ENCODE measurements around the gene IRX4. TPM values are rescaled to one million over a fixed set of nuclear protein-coding genes. Genes with fewer than 3 reads are reported as not detected.

IRX4 gene
- total and polyA plus RNA-seq, 2 donors (not counting 3 experiments of a cell fraction or from before 2014, with no cell fraction given) = not detected

DNA sequence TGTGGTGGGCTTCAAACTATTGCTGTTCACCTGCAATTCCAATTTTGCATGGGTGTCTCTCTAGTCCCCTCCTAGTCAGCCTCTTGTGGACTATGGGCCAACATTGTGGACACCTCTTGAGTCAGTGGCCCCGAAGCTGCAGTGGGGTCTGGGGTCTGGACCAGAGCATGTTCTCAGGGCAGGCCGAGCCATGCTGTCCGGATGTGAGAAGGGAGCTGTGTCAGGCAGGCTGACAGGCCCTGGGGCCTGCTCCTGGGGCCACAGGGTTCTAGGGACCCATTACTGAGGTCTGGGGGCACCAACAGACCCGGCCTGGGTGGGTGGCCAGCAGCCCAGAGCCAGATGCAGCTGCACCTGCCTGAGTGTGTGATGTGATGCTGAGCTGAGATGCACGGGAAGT lies 16.5 kb upstream of the IRX4 start:
- CTCF ChIA-PET = no interaction called here
- POLR2A ChIA-PET = no interaction called here
- no TSS peak for BruUV-seq (replicated peaks)
- no peaks in the 10 kb centered on the region for H3K9me1 ChIP-seq (replicated peaks; ENCODE audit: control insufficient read depth, extremely low read depth, insufficient read depth, low read length)
- no peak for FAIRE-seq
- DNase-seq (ENCODE audit: low read depth, low spot score) = no peak
- no peaks in the 10 kb centered on the region for H3K36me3 ChIP-seq (ENCODE audit: control insufficient read depth in 2 of 2, extremely low read depth in 1 of 2, insufficient read depth in 2 of 2, low read length in 2 of 2)
- no peak overlapping the region for H3K27ac ChIP-seq (ENCODE audit: insufficient read depth, low read depth, low read length)
- no peak for TF ChIP-seq POLR2AphosphoS5 (IDR thresholded peaks at IDR 0.05; ENCODE audit: insufficient read depth, low read depth, low read length)
- TF ChIP-seq, protein P1, sequence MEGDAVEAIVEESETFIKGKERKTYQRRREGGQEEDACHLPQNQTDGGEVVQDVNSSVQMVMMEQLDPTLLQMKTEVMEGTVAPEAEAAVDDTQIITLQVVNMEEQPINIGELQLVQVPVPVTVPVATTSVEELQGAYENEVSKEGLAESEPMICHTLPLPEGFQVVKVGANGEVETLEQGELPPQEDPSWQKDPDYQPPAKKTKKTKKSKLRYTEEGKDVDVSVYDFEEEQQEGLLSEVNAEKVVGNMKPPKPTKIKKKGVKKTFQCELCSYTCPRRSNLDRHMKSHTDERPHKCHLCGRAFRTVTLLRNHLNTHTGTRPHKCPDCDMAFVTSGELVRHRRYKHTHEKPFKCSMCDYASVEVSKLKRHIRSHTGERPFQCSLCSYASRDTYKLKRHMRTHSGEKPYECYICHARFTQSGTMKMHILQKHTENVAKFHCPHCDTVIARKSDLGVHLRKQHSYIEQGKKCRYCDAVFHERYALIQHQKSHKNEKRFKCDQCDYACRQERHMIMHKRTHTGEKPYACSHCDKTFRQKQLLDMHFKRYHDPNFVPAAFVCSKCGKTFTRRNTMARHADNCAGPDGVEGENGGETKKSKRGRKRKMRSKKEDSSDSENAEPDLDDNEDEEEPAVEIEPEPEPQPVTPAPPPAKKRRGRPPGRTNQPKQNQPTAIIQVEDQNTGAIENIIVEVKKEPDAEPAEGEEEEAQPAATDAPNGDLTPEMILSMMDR (IDR thresholded peaks at IDR 0.05; ENCODE audit: extremely low read depth in 1 of 2, insufficient read depth in 1 of 2, low read depth in 1 of 2, low read length in 2 of 2) = no peak
- no peak for TF ChIP-seq MYC (IDR thresholded peaks at IDR 0.05; ENCODE audit: low read depth, low read length)
- TF ChIP-seq, protein P2, sequence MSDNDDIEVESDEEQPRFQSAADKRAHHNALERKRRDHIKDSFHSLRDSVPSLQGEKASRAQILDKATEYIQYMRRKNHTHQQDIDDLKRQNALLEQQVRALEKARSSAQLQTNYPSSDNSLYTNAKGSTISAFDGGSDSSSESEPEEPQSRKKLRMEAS (IDR thresholded peaks at IDR 0.05; ENCODE audit: insufficient read depth, insufficient read length) = no peak
- TF ChIP-seq JUN (IDR thresholded peaks at IDR 0.05; ENCODE audit: borderline replicate concordance, insufficient read depth, insufficient read length, low read depth) = no peak
- no peak for TF ChIP-seq FOS (IDR thresholded peaks at IDR 0.05; ENCODE audit: borderline replicate concordance, insufficient read depth, low read length)
- TF ChIP-seq POLR2A (IDR thresholded peaks at IDR 0.05; ENCODE audit: low read depth, low read length) = no peak
- no peak for TF ChIP-seq GATA2 (IDR thresholded peaks at IDR 0.05; ENCODE audit: insufficient read depth, insufficient read length, low read depth, low read length)
- TF ChIP-seq EZH2 (IDR thresholded peaks at IDR 0.05; ENCODE audit: borderline replicate concordance, low read depth, low read length, severe bottlenecking) = no peak
- H3K9ac ChIP-seq (replicated peaks; ENCODE audit: extremely low read depth, insufficient read depth, low read length) = no peak overlapping the region
- no peaks in the 10 kb centered on the region for H3K27me3 ChIP-seq (ENCODE audit: control insufficient read depth in 2 of 2, insufficient read depth in 2 of 2, low read length in 2 of 2)
- H3K79me2 ChIP-seq (ENCODE audit: control insufficient read depth, insufficient read depth, low read length) = no peaks in the 10 kb centered on the region
- no peak overlapping the region for H2AFZ ChIP-seq (ENCODE audit: low read depth, low read length)
- dilution Hi-C loops (cut with MboI; ENCODE audit: extremely low pct_ligation_motif_present, low sequenced_read_pairs) = no loop called here
- H3K9me3 ChIP-seq (replicated peaks; ENCODE audit: control insufficient read depth, insufficient read depth, low read length) = no peaks in the 10 kb centered on the region
- no peaks in the 10 kb centered on the region for H3K4me1 ChIP-seq (ENCODE audit: control insufficient read depth, extremely low read depth, insufficient read depth, low read length)
- intact Hi-C loops (cut with micrococcal nuclease) = no loop called here
- H4K20me1 ChIP-seq (replicated peaks; ENCODE audit: control insufficient read depth, extremely low read depth, insufficient read depth, low read length) = no peaks in the 10 kb centered on the region
- H3K4me3 ChIP-seq (replicated peaks in 1 of 3; ENCODE audit: insufficient read depth in 1 of 3, low read depth in 1 of 3, low read length in 3 of 3) = no peak overlapping the region
- no peak overlapping the region for H3K4me2 ChIP-seq (ENCODE audit: insufficient read depth, low read length)
